Measurements from ENCODE around the gene ADAMTSL1.

The ADAMTSL1 gene

GRCh38 chr9:18461496-18461895, 12.5 kb upstream of the ADAMTSL1 start:
- DNase-seq (ENCODE audit: low read depth), result no peak

GRCh38 chr9:18463991-18464390, 10.0 kb upstream of the ADAMTSL1 start:
- no peak for DNase-seq (ENCODE audit: low read depth)

- DNase-seq (ENCODE audit: low read depth), result no peak
Observed at GRCh38 chr9:18466101-18466500, 7.9 kb upstream of the ADAMTSL1 start.

GRCh38 chr9:18467696-18468095, 6.3 kb upstream of the ADAMTSL1 start:
- no peak for DNase-seq (ENCODE audit: low read depth)

GRCh38 chr9:18472435-18472834, 1.5 kb upstream of the ADAMTSL1 start:
- no peak for DNase-seq (ENCODE audit: low read depth)

- DNase-seq (ENCODE audit: low read depth), result no peak
Observed at GRCh38 chr9:18472841-18473251, 1.1 kb upstream of the ADAMTSL1 start.

GRCh38 chr9:18474783-18475182, 830 bp downstream of the ADAMTSL1 start:
- no peak for DNase-seq (ENCODE audit: low read depth)

- DNase-seq (ENCODE audit: low read depth), result no peak
Observed at GRCh38 chr9:18477121-18477660, 3.2 kb downstream of the ADAMTSL1 start.

- DNase-seq (ENCODE audit: low read depth), result no peak
Observed at GRCh38 chr9:18477719-18478118, 3.8 kb downstream of the ADAMTSL1 start.

- DNase-seq (ENCODE audit: low read depth), result no peak
Observed at GRCh38 chr9:18478501-18479361, 4.8 kb downstream of the ADAMTSL1 start.

GRCh38 chr9:18479405-18479804, 5.5 kb downstream of the ADAMTSL1 start:
- no peak for DNase-seq (ENCODE audit: low read depth)

GRCh38 chr9:18480662-18481093, 6.7 kb downstream of the ADAMTSL1 start:
- no peak for DNase-seq (ENCODE audit: low read depth)

- DNase-seq (ENCODE audit: low read depth), result no peak
Observed at GRCh38 chr9:18482371-18482770, 8.4 kb downstream of the ADAMTSL1 start.

- no peak for DNase-seq (ENCODE audit: low read depth)
Observed at GRCh38 chr9:18485714-18486113, 11.8 kb downstream of the ADAMTSL1 start.

GRCh38 chr9:18487611-18488010, 13.7 kb downstream of the ADAMTSL1 start:
- DNase-seq (ENCODE audit: low read depth), result no peak

- no peak for DNase-seq (ENCODE audit: low read depth)
Observed at GRCh38 chr9:18488886-18489285, 14.9 kb downstream of the ADAMTSL1 start.

- no peak for DNase-seq (ENCODE audit: low read depth)
Observed at GRCh38 chr9:18489861-18490260, 15.9 kb downstream of the ADAMTSL1 start.

- no peak for DNase-seq (ENCODE audit: low read depth)
Observed at GRCh38 chr9:18490641-18491370, 16.9 kb downstream of the ADAMTSL1 start.

GRCh38 chr9:18492612-18493011, 18.7 kb downstream of the ADAMTSL1 start:
- no peak for DNase-seq (ENCODE audit: low read depth)

- no peak for DNase-seq (ENCODE audit: low read depth)
Observed at GRCh38 chr9:18493451-18493993, 19.6 kb downstream of the ADAMTSL1 start.

GRCh38 chr9:18495065-18495464, 21.1 kb downstream of the ADAMTSL1 start:
- no peak for DNase-seq (ENCODE audit: low read depth)

- DNase-seq (ENCODE audit: low read depth), result no peak
Observed at GRCh38 chr9:18496256-18497000, 22.5 kb downstream of the ADAMTSL1 start.
